ENCODE measurements around the gene SCARB2.
"Not testable (repeated sequence)": the region's sequence is repeated elsewhere in the genome, so short reads cannot be mapped to it uniquely, and the experiment has no call there.

SCARB2 gene, protein sequence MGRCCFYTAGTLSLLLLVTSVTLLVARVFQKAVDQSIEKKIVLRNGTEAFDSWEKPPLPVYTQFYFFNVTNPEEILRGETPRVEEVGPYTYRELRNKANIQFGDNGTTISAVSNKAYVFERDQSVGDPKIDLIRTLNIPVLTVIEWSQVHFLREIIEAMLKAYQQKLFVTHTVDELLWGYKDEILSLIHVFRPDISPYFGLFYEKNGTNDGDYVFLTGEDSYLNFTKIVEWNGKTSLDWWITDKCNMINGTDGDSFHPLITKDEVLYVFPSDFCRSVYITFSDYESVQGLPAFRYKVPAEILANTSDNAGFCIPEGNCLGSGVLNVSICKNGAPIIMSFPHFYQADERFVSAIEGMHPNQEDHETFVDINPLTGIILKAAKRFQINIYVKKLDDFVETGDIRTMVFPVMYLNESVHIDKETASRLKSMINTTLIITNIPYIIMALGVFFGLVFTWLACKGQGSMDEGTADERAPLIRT

DNA sequence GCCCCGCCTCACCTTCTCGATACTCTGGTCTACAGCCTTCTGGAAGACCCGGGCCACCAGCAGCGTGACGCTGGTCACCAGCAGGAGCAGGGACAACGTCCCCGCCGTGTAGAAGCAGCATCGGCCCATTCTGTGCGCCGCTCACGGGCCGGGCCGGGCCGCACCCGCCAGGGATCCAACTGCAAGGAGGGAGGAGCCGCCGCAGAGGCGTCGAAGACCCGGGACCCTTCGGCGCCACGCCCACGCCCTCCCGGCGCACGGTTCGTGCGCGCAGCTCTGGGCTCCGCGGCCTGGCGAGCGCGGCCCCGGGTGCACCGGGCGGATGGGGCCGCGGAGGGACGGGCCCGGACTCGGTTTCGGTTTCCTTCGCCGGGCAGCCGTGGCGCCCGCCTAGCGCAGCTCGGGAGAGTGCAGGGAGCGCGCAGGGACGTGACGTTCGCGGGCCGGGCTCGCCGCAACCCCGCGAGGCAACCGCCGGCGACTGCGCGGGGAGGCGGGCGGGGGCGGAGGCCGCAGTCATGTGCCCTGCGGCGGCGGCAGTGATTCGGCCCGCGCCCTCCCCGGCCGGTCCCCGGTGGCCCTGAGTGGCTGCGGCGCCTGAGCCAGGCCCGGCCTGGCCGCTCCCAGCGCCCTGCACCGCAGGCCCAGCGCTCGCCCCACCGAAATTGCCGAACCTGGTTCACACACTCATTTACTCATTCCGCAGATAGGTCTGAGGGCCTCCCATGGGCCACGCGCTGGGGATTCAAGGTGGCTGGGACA is at the start of gene SCARB2:
Gene SCARB2 (minus strand): TSS at position 410 of the 762 bp plus-strand sequence. CDS start 281 bp downstream, at position 129.
- peak; percentile 59 for DNase-seq

DNA sequence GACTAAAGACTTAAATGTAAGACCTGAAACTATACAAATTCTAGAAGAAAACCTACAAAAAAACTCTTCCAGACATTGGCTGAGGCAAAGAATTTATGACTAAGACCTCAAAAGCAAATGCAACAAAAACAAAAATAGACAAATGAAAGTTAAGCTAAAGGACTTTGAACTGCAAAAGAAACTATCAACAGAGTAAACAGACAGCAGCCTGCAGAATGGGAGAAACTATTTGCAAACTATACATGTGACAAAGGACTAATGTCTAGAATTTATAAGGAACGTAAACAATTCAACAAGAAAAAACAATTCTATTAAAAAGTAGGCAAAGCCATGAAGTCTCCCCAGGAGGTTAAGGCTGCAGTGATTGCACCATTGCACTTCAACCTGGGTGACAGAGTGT is 46.9 kb upstream of the SCARB2 start:
- DNase-seq, result no peak

DNA sequence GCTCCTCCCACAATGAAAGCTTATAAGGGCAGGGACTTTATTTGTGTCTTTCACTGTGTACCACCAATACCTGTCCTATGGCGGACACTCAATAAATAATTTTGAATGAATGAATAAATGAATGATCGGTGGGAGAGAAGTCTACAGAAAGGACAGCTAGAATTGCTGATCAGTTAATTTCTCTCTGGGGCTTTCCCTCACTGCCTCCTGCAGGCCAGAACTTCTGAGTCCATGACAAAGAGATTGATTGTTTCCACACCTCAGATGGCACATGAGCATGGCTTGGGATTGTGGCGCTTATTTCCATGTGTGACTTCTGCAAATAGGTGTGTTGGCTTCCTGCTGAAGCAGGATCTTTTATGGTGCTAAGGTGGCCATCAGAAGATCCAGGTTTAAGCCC is 44.2 kb upstream of the SCARB2 start:
- DNase-seq, result no peak

DNA sequence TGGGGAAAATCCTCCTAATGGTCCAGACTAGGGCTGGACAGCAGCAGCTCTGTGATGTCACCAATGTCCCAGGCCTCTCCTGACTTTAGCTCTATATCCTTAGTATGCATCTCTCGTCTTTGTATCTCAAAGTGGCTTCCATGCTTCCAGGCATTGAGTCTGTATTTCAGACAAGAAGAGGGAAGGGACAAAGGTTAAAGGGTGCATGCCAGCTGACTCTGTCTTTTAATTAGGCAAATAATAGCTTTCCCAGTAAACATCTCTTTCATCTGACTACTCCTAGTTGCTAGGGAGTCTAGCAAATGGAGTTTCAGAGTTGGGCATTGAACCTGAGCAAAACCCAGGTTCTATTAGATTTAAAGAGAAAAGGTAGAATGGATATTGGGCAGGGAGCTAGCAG is 43.3 kb upstream of the SCARB2 start:
- DNase-seq, result no peak

DNA sequence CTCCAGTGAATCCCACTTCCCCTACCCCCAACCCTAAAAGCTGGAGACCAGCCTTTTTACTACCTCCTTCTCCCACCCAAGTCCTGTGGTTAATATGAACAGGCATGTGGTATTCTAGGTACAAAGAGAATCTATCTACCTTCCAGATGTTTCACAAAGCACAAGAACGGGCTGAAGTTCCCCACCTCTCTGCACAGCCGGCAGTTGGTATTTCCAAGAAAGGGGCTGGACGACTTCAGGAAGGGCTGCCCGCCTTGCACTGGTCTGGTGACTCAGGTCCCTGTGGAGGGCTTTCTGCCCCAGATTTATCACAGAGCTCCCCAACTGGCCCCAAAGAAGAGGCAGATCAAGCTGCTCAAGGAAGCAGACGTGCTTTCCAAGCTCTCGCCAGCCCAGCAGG is 42.4 kb upstream of the SCARB2 start:
- no peak for DNase-seq

DNA sequence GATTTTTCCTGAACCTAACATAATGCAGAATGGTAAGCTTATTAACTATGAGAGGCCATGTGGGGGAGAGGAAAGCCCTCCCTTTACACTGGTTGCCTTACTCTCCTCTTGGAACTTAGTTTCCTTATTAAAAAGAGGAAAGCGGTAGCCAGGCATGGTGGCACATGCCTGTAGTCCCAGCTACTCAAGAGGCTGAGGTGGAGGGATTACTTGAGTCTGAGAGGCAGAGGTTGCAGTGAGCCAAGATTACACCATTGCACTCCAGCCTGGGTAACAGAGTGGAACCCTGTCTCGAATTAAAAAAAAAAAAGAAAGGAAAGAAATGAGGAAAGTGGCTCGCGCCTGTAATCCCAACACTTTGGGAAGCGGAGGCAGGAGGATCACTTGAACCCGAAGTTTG is 39.9 kb upstream of the SCARB2 start:
- DNase-seq, result no peak

DNA sequence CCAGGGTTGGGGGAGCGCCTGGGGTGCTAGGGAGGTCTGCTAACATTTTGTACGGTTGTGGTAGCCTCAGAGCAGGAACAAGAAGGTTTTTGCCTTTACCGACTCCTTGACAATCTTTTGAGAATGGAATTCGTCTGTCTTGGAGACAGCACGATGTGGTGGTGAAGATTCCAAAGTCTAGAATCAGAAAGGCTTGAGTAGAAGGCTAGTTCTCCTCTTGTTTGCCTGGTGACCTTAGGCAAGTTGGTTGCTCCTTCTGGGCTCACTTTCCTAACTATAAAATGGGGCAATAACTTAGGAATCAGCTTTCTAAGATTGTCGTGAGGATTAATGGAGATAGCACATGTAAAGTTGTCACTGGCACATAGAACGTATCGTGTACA is 38.6 kb upstream of the SCARB2 start:
- no peak for DNase-seq

DNA sequence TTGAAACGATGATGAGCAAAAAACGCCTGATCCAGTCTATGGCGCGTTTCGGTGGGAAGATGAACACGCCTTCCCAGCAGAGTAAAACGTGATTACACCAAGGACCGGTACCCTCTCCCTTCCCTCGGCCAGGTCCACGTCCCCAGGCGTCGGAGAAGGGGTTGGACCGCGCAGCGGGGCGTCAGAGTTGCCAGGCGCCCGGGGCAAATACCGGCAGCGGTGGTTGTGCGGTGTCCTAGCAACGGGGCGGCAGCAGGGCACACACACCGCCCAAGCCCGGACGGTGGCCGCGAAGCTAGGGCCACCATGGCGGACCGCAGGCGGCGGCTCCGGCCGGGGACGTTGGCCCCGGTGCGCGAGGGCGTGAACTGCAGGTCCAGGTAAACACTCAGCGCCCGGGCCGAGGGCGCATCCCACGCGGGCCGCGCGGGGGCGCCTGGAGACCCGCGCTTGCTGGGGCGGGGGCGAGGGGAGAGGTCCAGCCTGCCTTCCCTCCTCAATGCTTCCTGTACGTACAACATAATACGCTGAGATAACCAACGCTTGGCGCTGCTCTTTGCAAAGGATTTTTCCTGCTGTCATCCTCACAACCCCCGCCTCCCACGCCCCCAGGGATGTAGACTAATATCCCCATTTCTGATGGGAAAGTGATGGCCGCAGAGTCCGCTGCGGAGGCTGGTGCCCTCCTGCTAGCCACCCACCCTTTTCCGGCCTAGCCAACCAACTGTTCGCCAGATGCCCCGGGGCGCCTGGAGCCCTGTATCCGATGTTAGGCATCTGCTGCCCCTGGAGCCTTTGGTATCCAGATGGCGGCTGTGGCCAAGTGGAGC is 38.0 kb upstream of the SCARB2 start, which contains the start of gene FAM47E:
Gene FAM47E (plus strand): TSS at position 281 of the 830 bp plus-strand sequence. CDS start 26 bp downstream, at position 307.
- DNase-seq, result peak; percentile 65

DNA sequence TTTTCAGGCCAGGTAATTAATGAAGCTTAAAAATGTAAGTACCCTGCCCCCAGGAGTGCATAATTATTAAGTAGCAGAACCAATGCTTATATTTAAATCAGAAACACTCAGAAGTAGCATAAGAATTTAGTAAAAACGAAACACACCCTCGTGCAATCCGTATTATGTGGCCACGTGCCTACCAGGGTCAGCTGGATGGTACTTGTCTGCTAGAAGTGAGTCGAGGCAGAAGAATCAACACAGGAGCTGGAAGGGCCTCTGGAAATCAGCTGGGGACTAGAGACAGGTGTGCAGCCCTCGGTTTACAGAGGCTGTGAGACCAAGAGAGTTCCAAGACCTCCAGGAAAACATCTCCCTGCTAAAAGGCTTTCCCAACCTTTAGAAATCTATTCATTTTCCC is 37.3 kb upstream of the SCARB2 start:
- DNase-seq, result no peak

DNA sequence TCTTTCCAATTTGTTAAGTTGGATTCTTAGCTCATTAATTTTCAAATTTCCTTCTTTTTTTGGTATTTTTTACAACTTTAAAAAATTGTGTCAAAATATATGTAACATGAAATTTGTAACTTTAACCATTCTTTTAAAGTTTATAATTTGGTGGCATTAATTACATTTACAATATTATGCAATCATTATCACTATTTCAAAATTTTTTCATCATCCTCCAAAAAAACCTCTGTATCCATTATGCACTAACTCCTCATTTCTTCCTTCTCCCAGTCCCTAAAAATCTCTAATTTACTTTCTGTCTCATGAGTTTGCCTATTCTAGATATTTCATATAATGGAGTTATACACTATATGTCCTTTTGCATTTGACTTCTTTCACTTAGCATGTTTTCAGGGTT is 33.2 kb upstream of the SCARB2 start:
- no peak for DNase-seq

DNA sequence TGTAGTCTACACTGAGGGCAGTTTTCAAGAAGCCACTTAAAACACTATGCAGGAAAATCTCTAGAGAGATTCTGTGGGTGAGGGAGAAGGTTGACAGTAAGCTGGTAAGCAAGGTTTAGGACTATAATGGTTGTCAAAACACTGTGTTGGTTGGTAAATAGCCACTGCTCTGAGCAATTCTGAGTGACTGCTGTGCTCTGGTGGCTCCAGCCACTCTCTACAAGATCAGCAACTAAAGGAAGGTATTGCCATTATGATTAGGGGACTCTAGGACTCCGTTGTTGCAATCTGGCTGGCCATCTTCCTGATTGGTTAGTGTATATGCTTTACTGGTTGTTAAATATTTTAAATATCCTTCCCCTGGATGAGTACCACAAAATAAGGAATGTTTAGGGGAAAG is 32.4 kb upstream of the SCARB2 start:
- no peak for DNase-seq

DNA sequence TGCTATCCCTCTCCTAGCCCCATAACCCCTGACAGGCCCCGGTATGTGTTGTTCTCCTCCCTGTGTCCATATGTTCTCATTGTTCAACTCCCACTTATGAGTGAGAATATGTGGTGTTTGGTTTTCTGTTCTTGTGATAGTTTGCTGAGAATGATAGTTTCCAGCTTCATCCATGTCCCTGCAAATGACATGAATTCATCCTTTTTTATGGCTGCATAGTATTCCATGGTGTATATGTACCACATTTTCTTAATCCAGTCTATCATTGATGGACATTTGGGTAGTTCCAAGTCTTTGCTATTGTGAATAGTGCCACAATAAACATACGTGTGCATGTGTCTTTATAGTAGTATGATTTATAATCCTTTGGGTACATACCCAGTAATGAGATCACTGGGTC is 30.3 kb upstream of the SCARB2 start:
- not testable (repeated sequence) for DNase-seq

DNA sequence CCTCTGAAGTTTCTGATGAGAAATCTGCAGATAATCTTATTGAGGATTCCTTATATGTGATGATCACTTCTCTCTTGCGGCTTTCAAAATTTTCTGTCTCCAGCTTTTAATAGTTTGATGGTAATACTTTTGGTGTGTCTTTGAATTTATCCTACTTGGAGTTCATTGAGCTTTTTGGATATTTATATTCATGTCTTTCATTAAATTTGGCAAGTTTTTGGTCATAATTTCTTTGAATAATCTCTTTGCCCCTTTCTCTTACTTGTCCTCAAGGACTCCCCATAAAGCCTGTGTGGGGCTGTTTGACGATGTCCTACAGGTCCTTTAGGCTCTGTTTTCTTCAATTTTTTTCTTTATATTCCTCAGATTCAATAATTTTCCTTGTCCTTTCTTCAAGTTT is 26.6 kb upstream of the SCARB2 start:
- no peak for DNase-seq

DNA sequence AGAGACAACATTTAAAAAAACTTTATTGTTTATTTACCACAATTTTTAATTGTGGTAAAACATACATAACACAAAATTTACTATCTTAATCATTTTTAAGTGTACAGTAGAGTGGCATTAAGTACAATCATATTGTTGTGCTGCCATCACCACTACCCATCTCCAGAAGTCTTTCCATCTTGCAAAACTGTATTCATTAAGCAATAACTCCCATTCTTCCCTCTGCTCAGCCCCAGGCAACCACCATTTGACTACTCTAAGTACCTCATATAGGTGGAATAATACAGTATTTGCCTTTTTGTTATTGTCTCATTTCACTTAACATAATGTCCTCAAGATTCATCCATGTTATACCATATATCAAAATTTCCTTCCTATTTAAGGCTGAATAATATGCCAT is 25.1 kb upstream of the SCARB2 start:
- no peak for DNase-seq

DNA sequence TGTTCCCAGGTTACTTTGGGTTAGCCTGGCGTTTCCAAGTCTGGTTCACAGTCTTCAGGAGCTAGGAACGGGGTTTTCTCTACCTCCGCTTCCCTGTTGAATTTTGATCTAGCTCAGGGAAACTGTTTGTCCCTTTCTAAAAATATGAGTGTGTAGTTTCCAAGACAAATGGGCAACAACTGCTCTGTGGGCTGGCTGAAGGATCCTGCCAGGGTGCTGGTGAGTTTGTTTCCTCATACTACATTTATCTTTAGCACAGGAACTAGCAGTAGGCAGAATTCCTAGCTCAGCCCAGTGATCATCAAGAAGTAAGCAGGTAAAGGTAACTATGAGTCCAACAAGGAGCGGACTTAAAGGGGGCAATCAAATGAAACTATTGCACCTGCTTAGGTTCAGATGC is 24.6 kb upstream of the SCARB2 start:
- no peak for DNase-seq

DNA sequence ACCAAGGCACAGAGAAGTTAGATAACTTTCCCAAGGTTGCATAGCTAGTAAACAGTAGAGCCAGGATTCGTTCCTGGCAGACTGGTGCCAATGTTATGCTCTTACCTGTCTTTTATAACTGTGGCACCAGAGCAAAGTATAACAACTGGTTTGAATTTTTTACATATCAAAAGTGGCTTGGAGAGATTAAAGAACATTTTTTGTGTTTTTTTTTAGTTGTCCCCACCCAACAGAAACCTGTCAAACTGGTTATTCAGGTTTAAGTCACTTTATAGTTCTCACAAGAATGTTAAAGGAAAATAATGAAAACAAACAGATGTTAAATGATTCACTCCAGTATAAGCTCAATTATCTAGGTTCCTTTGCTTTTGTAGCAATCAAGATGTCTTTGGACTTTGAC is 22.3 kb upstream of the SCARB2 start:
- peak; percentile 17 for DNase-seq

DNA sequence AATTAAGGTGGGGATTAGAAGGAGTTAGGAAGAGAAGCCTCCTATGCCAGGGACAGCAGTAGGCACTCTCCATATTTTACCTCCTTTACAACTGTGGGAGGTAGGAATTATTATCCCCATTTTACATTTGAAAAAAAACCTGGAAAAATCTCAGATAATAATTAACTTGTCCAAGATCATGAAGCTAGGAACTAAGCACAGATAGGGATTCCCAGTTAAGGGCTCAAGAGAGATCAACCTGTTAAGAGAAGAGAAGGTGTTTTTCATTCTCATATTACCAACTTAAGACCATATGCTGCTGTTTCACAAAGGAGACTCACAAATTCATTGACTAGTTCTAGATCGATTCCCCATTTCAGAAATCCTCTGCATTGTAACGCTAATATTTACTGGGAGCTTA is 21.8 kb upstream of the SCARB2 start:
- no peak for DNase-seq

DNA sequence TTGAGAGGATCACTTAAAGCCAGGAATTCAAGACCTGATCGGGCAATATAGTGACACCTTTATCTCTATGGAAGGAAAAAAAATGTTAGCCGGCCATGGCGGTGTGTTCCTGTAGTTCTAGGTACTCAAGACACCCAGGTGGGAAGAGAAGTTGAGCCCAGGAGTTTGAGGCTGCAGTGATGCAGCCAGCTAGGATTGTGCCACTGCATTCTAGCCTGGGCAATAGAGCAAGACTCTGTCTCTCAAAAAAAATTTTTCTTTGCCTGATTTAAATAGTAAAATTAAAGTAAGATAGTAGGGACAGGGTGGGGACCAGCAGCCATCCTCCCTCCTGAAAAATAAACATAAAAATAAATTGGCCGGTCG is 21.0 kb upstream of the SCARB2 start:
- DNase-seq, result no peak

DNA sequence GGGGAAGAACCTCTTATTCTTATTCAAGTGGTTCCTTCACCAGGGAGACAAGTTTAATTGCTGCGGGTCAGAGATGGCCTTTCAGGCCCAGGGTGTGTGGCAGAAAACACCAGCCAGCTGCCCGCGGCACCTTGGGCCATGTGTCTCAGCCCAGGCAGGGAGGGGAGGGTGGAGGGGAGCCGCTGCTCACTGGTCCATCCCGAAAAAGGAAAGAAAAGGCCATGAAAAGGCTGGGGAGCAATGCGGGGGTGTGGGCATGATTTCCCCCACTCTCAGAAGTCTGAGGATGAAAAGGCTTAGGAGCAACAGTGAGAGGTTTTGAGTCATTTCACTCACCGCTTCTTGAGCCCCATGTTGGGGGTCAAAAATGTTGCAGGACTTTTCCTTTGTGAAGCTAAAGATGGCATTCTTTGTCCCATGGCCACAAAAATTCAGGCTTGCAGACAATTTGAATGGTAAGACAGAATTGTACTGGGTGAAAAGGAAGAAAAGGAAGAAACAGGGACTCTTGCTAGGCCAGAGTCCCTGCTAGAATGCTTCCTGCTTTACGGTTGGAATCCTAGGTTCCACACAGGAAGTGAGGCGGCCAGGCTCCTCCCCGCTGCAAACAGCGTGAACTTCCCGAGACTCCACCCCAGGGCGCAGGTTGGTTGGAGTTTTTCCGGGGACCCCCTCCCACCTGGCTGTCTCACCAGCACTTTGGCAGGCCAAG is 20.5 kb upstream of the SCARB2 start:
- no peak for DNase-seq

DNA sequence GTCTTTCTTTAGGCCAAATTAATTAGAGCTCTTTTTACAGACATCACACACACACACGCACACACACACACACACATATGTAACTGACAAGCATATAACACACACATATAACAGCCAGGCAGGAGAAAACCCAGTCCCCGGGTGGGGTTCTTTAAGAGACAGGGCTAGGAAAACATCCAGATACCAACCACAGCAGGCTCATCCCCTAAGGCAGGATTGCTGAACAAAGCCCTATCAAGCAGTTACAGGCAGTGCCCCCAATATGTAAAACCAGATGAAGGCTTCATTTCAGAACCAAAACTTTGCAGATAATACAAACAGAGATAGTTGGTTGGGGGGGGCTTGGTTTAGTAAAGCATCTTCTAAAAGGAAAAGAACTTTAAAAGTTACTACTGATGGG is 19.9 kb upstream of the SCARB2 start:
- DNase-seq, result no peak

DNA sequence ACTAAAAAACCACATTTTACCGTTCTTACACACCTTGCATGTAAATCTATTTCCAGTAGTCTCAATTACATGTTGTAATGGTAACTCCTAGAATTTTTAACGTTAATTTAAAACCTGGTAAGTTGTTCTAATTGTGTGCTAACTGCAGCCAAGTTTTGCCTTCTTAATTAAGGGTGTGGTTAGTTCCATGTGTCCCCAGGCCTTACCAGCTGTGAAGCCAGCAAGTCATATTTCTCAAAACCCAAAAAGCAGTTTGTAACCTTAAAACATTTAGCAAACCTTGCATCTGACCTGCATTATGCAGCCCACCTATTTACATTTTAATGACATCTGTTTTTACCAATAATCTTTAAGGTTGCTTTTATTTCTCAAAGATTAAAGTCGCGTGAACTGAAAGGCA is 19.5 kb upstream of the SCARB2 start:
- no peak for DNase-seq

DNA sequence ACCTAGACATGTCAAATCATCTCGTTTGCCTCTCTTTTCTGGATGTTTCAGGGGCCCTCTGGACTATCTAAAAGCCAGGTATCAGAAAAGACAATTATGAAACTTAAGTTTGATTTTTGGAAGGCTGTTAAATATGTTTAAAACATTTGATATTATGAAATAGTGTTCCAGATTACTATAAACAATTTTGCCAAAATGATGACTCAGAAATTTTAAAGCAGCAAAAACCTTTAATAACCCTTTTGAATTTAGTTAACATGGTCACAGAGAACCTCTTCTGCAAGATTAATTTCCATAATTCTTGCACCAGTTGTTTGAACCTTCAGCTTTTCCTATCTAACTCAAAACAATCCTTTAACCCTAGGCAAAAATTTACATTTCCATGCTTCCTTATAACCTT is 19.1 kb upstream of the SCARB2 start:
- DNase-seq, result no peak

DNA sequence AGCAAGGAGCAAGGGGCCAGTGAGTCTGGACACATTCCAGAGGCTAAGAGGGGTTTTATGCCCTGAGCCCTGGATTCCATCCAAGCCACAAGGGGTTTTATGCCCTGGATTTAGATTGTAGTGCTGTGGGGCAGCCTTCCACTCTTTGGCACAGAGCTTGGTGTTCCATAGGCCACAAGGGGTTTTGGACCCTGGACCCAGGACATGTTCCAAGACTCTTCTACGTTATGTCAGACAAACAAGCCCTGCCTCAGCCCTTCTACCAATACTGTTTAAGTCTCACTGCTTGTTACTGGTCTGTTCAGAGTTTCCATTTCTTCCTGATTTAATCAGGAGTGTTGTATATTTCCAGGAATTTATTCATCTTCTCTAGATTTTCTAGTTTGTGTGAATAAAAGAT is 12.8 kb upstream of the SCARB2 start:
- no peak for DNase-seq

Data from NCI-H1105 treated with DMSO at 0.1 percent for 48 hours (cell line).